HEK293T (cell line): ENCODE data around the gene OPCML.

ENCODE experiments used
- CTCF ChIA-PET: fragments of 350-600 bp; formaldehyde crosslinking; extraction: SDS; loops from one replicate; lab custom pipeline; 2021; ENCODE audit warnings: antibody characterized with exemption, inconsistent platforms; lab: Yijun Ruan, JAX
- POLR2A ChIA-PET: fragments of 350-600 bp; formaldehyde crosslinking; extraction: SDS; loops from one replicate; lab custom pipeline; 2020; ENCODE audit warnings: antibody characterized with exemption, inconsistent platforms; lab: Yijun Ruan, JAX
- DNase-seq: peaks from one replicate; pipeline ENCODE4 v3.0.0; 2012; ENCODE audit warnings: mixed read lengths; ENCODE audit errors: extremely low spot score
- ARNT ChIP-seq: fragments of 450-650 bp; IDR thresholded peaks from 2 replicates; pipeline ENCODE4 v1.6.1; 2017; ENCODE audit warnings: mild to moderate bottlenecking
- BHLHE40 ChIP-seq: fragments of 450-650 bp; IDR thresholded peaks from 2 replicates; pipeline ENCODE4 v1.6.1; 2016; ENCODE audit warnings: mild to moderate bottlenecking, moderate library complexity, borderline replicate concordance
- CTBP1 ChIP-seq: fragments of 450-650 bp; IDR thresholded peaks from 2 replicates; pipeline ENCODE4 v1.6.1; 2016; ENCODE audit warnings: borderline replicate concordance
- ELF4 ChIP-seq: fragments of 450-650 bp; IDR thresholded peaks from 2 replicates; pipeline ENCODE4 v1.6.1; 2017; ENCODE audit warnings: antibody characterized with exemption
- FOXA1 ChIP-seq: fragments of 450-650 bp; IDR thresholded peaks from 2 replicates; pipeline ENCODE4 v1.6.1; 2016; ENCODE audit warnings: mild to moderate bottlenecking
- FOXK2 ChIP-seq: fragments of 450-650 bp; IDR thresholded peaks from 2 replicates; pipeline ENCODE4 v1.6.1; 2016; ENCODE audit warnings: mild to moderate bottlenecking
- FOXM1 ChIP-seq: fragments of 450-650 bp; IDR thresholded peaks from 2 replicates; pipeline ENCODE4 v1.6.1; 2017; ENCODE audit warnings: mild to moderate bottlenecking, borderline replicate concordance
- HDGF ChIP-seq: fragments of 450-650 bp; IDR thresholded peaks from 2 replicates; pipeline ENCODE4 v1.6.1; 2017; ENCODE audit warnings: antibody characterized with exemption, borderline replicate concordance
- L3MBTL2 ChIP-seq: fragments of 450-650 bp; conservative IDR thresholded peaks from 2 replicates; pipeline ENCODE4 v1.6.1; 2016; ENCODE audit warnings: mild to moderate bottlenecking
- LEF1 ChIP-seq: fragments of 450-650 bp; IDR thresholded peaks from 2 replicates; pipeline ENCODE4 v1.6.1; 2017; ENCODE audit warnings: mild to moderate bottlenecking, borderline replicate concordance
- NFRKB ChIP-seq: fragments of 450-650 bp; IDR thresholded peaks from 2 replicates; pipeline ENCODE4 v1.6.1; 2016; ENCODE audit warnings: mild to moderate bottlenecking, moderate library complexity
- SP1 ChIP-seq: fragments of 450-650 bp; IDR thresholded peaks from 2 replicates; pipeline ENCODE4 v1.6.1; 2017
- SUZ12 ChIP-seq: fragments of 450-650 bp; IDR thresholded peaks from 2 replicates; pipeline ENCODE4 v1.6.1; 2016; ENCODE audit warnings: mild to moderate bottlenecking
- TARDBP ChIP-seq: fragments of 450-650 bp; IDR thresholded peaks from 2 replicates; pipeline ENCODE4 v1.6.1; 2016
- ZNF384 ChIP-seq: fragments of 450-650 bp; IDR thresholded peaks from 2 replicates; pipeline ENCODE4 v1.6.1; 2016
- TF ChIP-seq, protein P1 (sequence below): fragments of 450-650 bp; IDR thresholded peaks from 2 replicates; pipeline ENCODE4 v1.6.1; 2016

OPCML gene

DNA sequence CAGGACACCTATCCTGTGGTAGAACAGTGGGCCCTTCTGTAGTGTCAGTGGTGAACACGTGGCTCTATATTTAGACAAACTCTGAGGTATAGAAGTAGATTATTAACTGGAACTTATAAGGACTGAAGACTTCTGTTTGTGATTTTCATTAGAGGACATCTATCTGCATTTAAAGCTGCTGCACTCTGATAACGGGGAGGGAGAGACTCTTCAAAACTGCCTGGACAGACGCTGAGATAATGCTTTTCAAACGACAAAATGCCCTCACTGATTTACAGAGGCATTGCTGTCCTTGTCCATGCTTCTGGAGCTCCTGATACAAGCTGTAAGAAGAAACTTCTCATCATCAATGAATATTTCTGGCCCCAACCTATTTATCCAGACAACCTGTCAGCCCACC is 425.2 kb downstream of the OPCML start:
- ChIA-PET POLR2A (no interaction called here), CTCF (no interaction called here)
- TF ChIP-seq SUZ12 (no peak), L3MBTL2 (no peak), TARDBP (no peak), NFRKB (no peak)
- TF ChIP-seq, protein P1, sequence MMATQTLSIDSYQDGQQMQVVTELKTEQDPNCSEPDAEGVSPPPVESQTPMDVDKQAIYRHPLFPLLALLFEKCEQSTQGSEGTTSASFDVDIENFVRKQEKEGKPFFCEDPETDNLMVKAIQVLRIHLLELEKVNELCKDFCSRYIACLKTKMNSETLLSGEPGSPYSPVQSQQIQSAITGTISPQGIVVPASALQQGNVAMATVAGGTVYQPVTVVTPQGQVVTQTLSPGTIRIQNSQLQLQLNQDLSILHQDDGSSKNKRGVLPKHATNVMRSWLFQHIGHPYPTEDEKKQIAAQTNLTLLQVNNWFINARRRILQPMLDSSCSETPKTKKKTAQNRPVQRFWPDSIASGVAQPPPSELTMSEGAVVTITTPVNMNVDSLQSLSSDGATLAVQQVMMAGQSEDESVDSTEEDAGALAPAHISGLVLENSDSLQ: no peak
- no peak for DNase-seq

DNA sequence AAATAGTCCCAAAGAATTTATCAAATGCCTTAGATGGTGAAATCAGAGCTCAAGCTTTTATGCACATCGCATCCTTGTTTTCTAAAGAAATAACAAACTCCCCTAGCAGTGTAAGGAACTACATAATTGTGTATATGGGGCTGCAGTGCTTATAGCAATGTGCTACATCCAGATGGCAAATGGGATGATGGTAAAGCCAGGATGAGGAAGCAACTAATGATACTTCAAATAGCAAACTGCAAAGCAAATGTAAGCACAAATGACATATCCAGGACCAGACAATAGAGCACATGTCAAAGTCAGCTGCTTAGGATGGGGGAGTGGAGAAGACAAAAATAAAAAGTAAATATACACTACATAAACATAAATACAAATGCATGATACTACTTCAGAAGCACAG is 425.9 kb downstream of the OPCML start:
- TF ChIP-seq CTBP1 (no peak), FOXK2 (no peak), BHLHE40 (no peak), SP1 (no peak), ARNT (no peak), FOXM1 (no peak), NFRKB (no peak), ELF4 (no peak), SUZ12 (no peak), TARDBP (no peak), L3MBTL2 (no peak), LEF1 (no peak), FOXA1 (no peak)
- DNase-seq: no peak
- ChIA-PET CTCF (no interaction called here), POLR2A (no interaction called here)

DNA sequence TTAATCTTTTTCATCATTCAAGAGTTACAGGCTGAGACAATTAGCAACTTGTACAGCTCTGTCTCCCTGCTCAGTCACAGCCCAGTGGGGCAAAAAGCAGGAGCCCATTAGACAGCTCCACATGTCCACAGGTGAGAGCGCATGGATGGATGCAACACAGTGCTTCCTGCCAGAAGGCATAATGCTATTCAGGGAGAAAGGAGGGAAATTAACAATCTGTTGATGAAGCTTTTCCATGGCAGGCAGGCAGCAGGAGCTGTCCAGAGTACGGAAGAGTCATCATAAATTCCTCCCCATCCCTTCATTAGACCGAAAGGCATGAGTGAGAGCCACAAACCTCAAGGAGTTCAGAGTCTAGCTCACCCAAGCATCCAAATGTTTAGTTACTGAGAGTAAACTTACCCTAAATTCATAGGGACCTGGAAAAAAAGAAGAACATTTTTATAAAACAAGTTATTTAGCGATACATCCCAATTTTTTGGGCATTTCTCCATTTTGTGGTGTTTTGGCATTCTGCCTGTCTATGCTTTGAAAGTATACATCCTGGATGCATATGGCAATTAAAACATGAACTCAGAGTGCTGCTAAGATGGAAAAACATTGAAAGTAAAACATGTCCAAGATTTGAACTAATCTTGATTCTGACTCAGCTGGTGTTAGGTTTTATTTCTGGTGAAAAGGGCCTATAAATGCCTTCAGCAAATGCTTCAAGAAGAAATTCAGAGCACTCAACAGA is 428.1 kb downstream of the OPCML start:
- DNase-seq: no peak
- CTCF ChIA-PET: no interaction called here
- POLR2A ChIA-PET: no interaction called here
- no peak for TF ChIP-seq HDGF
- TF ChIP-seq L3MBTL2: no peak
- TF ChIP-seq, protein P1: no peak
- TF ChIP-seq SUZ12: no peak
- TF ChIP-seq LEF1: no peak
- TF ChIP-seq NFRKB: no peak
- no peak for TF ChIP-seq TARDBP
- no peak for TF ChIP-seq FOXM1
- TF ChIP-seq ELF4: no peak
- no peak for TF ChIP-seq ARNT
- no peak for TF ChIP-seq ZNF384

DNA sequence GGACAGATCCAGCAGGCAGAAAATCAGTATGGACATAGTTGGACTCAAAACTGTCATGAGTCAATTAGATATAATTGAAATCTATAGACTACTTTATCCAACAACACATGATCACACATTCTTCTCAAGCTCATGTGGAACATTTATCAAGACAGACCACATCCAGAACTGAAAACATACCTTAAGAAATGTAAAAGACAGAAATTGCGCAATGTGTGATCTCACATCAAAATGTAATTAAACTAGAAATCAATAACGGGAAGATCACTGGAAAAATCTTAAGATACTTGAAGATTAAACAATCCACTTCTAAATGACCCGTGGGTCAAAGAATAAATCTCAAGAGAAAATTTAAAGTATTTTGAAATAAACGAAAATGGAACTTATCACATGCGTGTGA is 435.3 kb downstream of the OPCML start:
- no peak for DNase-seq
- POLR2A ChIA-PET: no interaction called here
- TF ChIP-seq L3MBTL2 (no peak), ARNT (no peak)
- TF ChIP-seq, protein P1: no peak
- CTCF ChIA-PET: no interaction called here

DNA sequence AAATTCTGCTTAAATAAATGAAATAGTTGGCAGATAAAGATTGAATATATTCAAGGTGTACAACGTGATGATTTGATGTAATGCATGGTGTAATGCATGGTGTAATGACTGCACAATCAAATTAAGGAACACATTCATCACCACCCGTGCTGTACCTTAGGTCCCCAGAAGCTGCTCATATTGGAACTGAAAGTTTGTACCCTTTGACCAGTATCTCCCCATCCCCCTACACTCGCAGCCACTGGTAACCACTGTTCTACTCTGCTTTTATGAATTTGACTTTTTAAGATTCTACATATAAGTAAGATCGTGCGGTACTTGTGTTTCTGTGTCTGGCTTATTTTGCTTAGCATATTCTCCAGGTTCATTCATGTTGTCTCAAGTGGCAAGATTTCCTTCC is 445.8 kb downstream of the OPCML start:
- POLR2A ChIA-PET: no interaction called here
- CTCF ChIA-PET: no interaction called here
- DNase-seq: no peak
- no peak for TF ChIP-seq ELF4
- no peak for TF ChIP-seq CTBP1
- no peak for TF ChIP-seq NFRKB
- TF ChIP-seq BHLHE40: no peak
- no peak for TF ChIP-seq ARNT
- TF ChIP-seq, protein P1: no peak
- no peak for TF ChIP-seq ZNF384
- no peak for TF ChIP-seq L3MBTL2

DNA sequence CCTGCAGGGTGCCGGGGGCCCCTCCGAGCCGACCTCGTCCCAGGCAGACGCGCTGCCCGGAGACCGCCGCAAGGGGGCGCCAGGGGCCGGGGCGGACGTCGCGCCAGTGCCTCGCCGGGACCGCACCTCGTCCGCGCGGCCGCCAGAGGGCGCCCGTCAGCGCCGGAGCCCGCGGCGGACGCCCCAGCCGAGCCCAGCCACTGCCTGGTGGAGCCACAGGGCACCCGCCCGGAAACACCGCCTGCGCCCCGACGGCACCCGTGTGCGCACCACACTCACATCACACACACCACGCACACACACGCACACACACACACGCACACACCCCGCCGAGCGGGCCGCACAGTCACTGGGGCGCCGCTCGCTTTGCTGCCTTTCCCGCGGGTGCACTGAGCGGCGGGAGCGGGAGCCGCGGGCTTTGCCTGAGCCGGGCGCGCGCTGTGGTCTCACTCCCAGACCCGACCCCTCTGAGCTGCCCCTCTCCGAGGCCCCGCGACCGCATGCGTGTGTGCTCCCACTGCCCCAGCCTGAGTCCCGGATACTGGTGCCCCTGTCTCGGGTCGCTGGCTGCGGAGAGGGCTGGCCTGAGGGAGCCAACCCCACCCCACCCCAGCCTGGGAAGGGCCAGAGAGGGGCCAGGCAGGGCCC is 449.3 kb downstream of the OPCML start:
- ChIA-PET POLR2A (no interaction called here), CTCF (no interaction called here)
- TF ChIP-seq ARNT: 0 out of 2 replicates have a peak, but pooled peaks have one; percentile 49
- TF ChIP-seq TARDBP: no peak
- peak; percentile 88 for DNase-seq

DNA sequence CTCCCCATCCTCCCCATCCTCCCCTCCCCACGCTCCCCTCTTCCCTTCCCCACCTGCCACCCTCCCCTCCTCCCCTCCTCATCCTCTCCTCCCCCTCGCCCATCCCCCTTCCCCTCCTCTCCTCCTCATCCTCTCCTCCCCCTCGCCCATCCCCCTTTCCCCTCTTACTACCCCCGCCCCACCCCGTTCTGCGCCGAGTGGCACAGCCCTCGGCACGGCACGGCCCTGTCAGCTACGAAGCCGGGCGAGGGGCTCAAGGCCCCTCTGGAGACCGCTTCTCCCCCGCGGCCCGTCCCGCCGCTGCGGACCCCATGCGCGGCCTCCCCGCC is 449.9 kb downstream of the OPCML start:
- POLR2A ChIA-PET: no interaction called here
- TF ChIP-seq ZNF384: no peak
- no peak for TF ChIP-seq CTBP1
- no peak for TF ChIP-seq ARNT
- DNase-seq: no peak
- CTCF ChIA-PET: no interaction called here
